WI38 (cell line): Measurements from ENCODE around the gene SUGCT.

Experiments used
- H3K4me3 ChIP-seq: 2 replicates; pipeline ENCODE4 v1.5.1; 2011; ENCODE audit warnings: low read depth, mild to moderate bottlenecking, control low read depth, low read length
- CTCF ChIP-seq: IDR thresholded peaks from 2 replicates; pipeline ENCODE4 v1.5.1; 2012; ENCODE audit warnings: low read depth, mild to moderate bottlenecking, control low read depth, low read length

The SUGCT gene

GRCh38 chr7:40859965-40860543, 725.2 kb downstream of the SUGCT start:
- no peak for TF ChIP-seq CTCF
- no peak overlapping the region for H3K4me3 ChIP-seq

DNA sequence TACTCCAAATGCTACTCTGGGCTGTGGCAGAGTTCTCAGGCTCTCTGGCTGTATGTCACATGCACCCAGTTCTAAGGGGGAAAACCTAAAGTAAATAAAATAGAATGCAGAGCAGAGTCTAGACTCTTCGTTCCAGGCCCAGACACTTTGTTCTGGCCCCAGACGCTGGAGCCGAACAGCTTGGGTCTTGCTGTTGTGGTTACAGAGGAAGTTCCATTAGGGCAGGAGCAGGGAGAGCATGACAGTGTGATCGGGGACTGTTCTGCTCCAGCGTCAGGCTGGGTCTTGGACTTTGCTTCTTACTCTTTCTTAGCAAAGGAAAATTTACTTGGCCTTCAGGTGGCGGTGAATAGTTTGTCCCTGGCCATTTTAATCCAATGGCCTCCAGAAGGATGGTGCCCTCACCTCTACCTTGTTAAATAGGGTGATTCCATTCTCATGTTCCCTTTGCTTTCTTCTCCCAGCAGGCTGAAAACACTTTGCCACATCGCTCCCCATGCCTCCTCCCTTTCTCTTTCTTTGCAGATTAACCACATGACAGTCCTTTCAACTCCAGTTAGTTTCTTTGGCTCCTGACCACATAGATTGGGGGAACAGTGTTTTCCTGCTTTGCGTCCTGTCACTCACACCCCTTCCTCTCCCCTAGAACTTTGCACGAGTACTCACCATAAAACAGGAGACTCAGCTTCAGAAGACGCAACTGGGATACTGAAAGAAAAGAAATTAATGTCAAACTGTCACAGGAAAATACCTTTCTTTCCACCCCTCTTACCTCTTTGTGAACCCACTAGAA, 730.8 kb downstream of the SUGCT start:
- no peak overlapping the region for H3K4me3 ChIP-seq
- no peak for TF ChIP-seq CTCF

- no peak overlapping the region for H3K4me3 ChIP-seq
- 0 out of 2 replicates have a peak, but pooled peaks have one; percentile 11 for TF ChIP-seq CTCF
Observed at GRCh38 chr7:40866601-40867000, 731.8 kb downstream of the SUGCT start.

DNA sequence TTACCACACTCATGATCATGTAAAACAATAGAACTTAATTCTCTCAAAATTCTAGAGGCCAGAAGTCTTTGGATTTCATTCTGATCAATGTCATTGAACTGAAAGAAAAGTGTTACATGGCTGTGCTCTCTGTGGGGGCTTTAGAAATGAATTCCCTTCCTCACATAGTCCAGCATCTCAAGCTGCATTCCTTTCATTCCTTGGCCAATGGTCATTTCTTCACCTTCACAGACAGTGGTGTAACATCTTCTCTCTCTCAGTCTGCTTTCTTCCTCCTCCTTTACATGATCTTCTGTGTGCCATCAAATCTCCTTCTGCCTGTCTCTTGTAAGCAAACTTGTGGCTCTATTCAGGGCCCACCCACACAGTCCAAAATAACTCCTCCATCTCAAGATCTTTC, 735.3 kb downstream of the SUGCT start:
- no peak overlapping the region for H3K4me3 ChIP-seq
- no peak for TF ChIP-seq CTCF

DNA sequence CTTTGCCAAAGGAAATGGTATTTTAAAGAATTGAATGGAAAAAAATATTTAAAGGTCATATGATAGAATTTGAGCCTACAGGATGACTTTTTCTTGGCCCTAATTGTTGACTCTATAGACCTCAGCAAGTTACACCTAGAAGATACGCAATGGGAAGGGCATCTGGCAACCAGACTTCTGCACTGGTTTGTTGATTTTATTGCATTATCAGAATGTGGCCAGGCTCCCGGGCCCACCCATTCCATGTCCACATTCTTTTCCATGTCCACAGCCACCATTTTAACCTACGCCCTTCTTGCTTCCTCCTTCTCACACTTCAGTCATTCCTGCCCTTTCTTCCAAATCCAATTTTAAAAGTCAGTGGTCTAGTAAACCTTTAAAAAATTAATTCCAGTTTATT, 738.4 kb downstream of the SUGCT start:
- TF ChIP-seq CTCF = no peak
- H3K4me3 ChIP-seq = no peak overlapping the region

- TF ChIP-seq CTCF = no peak
Observed at GRCh38 chr7:40874756-40875155, 740.0 kb downstream of the SUGCT start.

GRCh38 chr7:40876601-40877000, 741.8 kb downstream of the SUGCT start:
- no peak for TF ChIP-seq CTCF

More at GRCh38 chr7:40874756-40875155, 740.0 kb downstream of the SUGCT start:
- no peak overlapping the region for H3K4me3 ChIP-seq

More at GRCh38 chr7:40876601-40877000, 741.8 kb downstream of the SUGCT start:
- H3K4me3 ChIP-seq = no peak overlapping the region
